K562 (cell line): Measurements from ENCODE around the gene RNF121. TPM values are rescaled to one million over a fixed set of nuclear protein-coding genes. Genes with fewer than 3 reads are reported as not detected.

Experiments used
- ARID1B ChIP-seq: fragments of 450-650 bp; IDR thresholded peaks from 2 replicates; pipeline ENCODE4 v1.6.1; 2016; ENCODE audit warnings: antibody characterized with exemption, mild to moderate bottlenecking, inconsistent platforms
- GTF2E2 ChIP-seq: fragments of 200-800 bp; sonication (Bioruptor generic); IDR thresholded peaks from 2 replicates; pipeline ENCODE4 v1.6.1; 2016; ENCODE audit warnings: missing genetic modification characterization, missing compliant biosample characterization
- ILF3 ChIP-seq: fragments of 450-650 bp; IDR thresholded peaks from 2 replicates; pipeline ENCODE4 v1.6.1; 2018; ENCODE audit warnings: antibody characterized with exemption, mild to moderate bottlenecking, moderate library complexity, borderline replicate concordance
- NCOR1 ChIP-seq: fragments of 450-650 bp; IDR thresholded peaks from 2 replicates; pipeline ENCODE4 v1.6.1; 2016; ENCODE audit warnings: mild to moderate bottlenecking, moderate library complexity
- PPARD ChIP-seq: fragments of 250-450 bp; sonication (Bioruptor Pico); IDR thresholded peaks from 2 replicates; pipeline ENCODE4 v1.8.0; 2022; ENCODE audit warnings: inconsistent platforms, mild to moderate bottlenecking, moderate library complexity
- TAF1 ChIP-seq: IDR thresholded peaks from 2 replicates; pipeline ENCODE4 v1.6.1; 2011; ENCODE audit warnings: mild to moderate bottlenecking, low read length, moderate library complexity; ENCODE audit not compliant: insufficient read depth, control insufficient read depth, severe bottlenecking; ENCODE audit errors: extremely low read depth
- ZFX ChIP-seq: sonication (generic); formaldehyde crosslinking; IDR thresholded peaks from 2 replicates; pipeline ENCODE4 v1.8.0; 2022; ENCODE audit warnings: mild to moderate bottlenecking, missing genetic modification reagents, moderate library complexity
- ZNF253 ChIP-seq: fragments of 250-450 bp; sonication (Bioruptor Pico); conservative IDR thresholded peaks from 2 replicates; pipeline ENCODE4 v1.6.1; 2021; ENCODE audit warnings: mild to moderate bottlenecking
- ZNF431 ChIP-seq: sonication (generic); formaldehyde crosslinking; IDR thresholded peaks from 2 replicates; pipeline ENCODE4 v1.8.0; 2022; ENCODE audit warnings: mild to moderate bottlenecking, missing genetic modification reagents
- ZNF77 ChIP-seq: fragments of 250-450 bp; sonication (Bioruptor Pico); IDR thresholded peaks from 2 replicates; pipeline ENCODE4 v1.5.0; 2020
- polyA plus RNA-seq, 8 experiments: library from polyadenylated mRNA; depleted of rRNA in 4 of 8; stranded (reverse) in 5 of 8; unstranded in 3 of 8; fragments of >200 nt; fragmentation: Nextera tagmentation in 2 of 8; fragmentation: Illumina TruSeq in 1 of 8; extraction: Ambion mirVana in 2 of 8; extraction: Trizol in 1 of 8; gene quantifications; 2 replicates each; pipeline versions ENCODE4 v1.2.1 to v1.2.3, GENCODE V29; 2011 to 2014; ENCODE audit warnings: inconsistent platforms in 1 of 8, missing spikeins in 1 of 8
- total RNA-seq, 7 experiments: library from RNA; depleted of rRNA in 6 of 7; stranded (reverse); fragments of >200 nt in 6 of 7; fragmentation: Illumina TruSeq in 2 of 7; extraction: Trizol in 2 of 7; gene quantifications; 2 replicates each; pipeline versions ENCODE4 v1.2.1 to v1.2.3, GENCODE V29; 2011 to 2021; ENCODE audit warnings: low replicate concordance in 1 of 7
- TF ChIP-seq, protein P1 (sequence below), 3 experiments: IDR thresholded peaks in 2 of 3; conservative IDR thresholded peaks in 1 of 3; 2 replicates each; pipeline ENCODE4 v1.5.1; 2011 to 2012; ENCODE audit warnings: low read length in 3 of 3, mild to moderate bottlenecking in 3 of 3, control low read depth in 2 of 3, improper control_type of control experiment in 1 of 3, inconsistent platforms in 1 of 3, low read depth in 1 of 3, mixed read lengths in 1 of 3, moderate library complexity in 1 of 3; ENCODE audit not compliant: insufficient read depth in 2 of 3
- TF ChIP-seq, protein P2 (sequence below): fragments of 250-450 bp; sonication (Bioruptor Pico); IDR thresholded peaks from 2 replicates; pipeline ENCODE4 v1.4.0; 2020; ENCODE audit warnings: mild to moderate bottlenecking, moderate library complexity, borderline replicate concordance
- TF ChIP-seq, protein P3 (sequence below): fragments of 250-450 bp; sonication (Bioruptor Pico); IDR thresholded peaks from 2 replicates; pipeline ENCODE4 v1.4.0; 2020

RNF121 gene
- total and polyA plus RNA-seq, 9 of the 15 experiments (the other 6 are each of a cell fraction or from before 2014, with no cell fraction given) = 8.0 to 63.4 (median 20.5) TPM

DNA sequence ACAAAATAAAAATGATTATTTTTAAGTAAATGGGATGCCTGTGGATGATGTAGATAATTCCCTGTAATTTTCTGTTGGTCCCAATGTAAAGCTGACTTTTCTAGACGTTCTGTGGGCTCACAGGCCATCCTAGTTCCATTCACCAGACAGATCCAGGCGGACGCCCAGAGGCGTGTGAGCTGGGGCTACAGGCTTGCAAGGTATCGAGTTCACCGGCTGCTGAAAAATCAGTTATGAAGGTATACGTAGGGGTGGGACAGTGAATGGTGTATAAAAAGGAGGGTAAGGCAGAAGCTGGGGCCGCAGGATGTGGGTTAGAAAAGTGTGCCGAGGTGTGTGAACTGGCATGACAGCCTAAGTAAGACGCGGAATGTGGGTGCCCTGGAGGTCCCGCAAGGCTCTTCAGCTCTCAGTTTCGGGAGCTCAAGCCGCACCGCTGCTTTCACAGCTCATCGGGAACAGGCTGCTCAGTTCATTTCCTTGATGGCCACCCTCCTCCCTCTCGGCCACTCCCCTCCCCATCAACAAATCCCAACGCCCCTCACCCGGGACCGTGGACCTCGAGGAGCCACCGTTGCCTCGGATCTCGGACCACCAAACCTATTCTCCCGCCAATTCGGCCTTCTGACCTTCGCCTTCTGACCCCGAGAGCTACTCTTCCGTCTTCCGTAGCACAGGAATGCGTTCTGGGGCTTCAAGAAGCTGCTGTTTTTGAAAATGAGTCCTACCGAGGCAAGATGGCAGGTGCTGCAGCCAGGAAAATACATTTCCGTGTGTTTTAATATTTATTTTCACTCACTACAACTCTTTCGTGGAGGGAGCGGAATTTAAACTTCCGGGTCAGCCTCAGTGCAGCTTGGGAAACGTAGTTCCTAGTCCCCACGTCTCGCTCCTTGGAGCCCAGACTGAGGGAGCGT, 768 bp upstream of the RNF121 start, which contains the start of gene XNDC1N (continued):
- no peak for TF ChIP-seq NCOR1
- no peak for TF ChIP-seq PPARD
- TF ChIP-seq ZFX (CRISPR knock-in tag) = peak; percentile 52; the same call in 1 of the 2 replicates
- no peak for TF ChIP-seq ILF3
- TF ChIP-seq ARID1B = 0 out of 2 replicates have a peak, but pooled peaks have one; percentile 9
- TF ChIP-seq, protein P1, sequence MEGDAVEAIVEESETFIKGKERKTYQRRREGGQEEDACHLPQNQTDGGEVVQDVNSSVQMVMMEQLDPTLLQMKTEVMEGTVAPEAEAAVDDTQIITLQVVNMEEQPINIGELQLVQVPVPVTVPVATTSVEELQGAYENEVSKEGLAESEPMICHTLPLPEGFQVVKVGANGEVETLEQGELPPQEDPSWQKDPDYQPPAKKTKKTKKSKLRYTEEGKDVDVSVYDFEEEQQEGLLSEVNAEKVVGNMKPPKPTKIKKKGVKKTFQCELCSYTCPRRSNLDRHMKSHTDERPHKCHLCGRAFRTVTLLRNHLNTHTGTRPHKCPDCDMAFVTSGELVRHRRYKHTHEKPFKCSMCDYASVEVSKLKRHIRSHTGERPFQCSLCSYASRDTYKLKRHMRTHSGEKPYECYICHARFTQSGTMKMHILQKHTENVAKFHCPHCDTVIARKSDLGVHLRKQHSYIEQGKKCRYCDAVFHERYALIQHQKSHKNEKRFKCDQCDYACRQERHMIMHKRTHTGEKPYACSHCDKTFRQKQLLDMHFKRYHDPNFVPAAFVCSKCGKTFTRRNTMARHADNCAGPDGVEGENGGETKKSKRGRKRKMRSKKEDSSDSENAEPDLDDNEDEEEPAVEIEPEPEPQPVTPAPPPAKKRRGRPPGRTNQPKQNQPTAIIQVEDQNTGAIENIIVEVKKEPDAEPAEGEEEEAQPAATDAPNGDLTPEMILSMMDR (IDR thresholded peaks at IDR 0.05 in 2 of 3, conservative IDR thresholded peaks at IDR 0.05 in 1 of 3; ENCODE audit: insufficient read depth in 2 of 3, low read depth in 1 of 3, low read length in 3 of 3) = no peak
- TF ChIP-seq, protein P2, sequence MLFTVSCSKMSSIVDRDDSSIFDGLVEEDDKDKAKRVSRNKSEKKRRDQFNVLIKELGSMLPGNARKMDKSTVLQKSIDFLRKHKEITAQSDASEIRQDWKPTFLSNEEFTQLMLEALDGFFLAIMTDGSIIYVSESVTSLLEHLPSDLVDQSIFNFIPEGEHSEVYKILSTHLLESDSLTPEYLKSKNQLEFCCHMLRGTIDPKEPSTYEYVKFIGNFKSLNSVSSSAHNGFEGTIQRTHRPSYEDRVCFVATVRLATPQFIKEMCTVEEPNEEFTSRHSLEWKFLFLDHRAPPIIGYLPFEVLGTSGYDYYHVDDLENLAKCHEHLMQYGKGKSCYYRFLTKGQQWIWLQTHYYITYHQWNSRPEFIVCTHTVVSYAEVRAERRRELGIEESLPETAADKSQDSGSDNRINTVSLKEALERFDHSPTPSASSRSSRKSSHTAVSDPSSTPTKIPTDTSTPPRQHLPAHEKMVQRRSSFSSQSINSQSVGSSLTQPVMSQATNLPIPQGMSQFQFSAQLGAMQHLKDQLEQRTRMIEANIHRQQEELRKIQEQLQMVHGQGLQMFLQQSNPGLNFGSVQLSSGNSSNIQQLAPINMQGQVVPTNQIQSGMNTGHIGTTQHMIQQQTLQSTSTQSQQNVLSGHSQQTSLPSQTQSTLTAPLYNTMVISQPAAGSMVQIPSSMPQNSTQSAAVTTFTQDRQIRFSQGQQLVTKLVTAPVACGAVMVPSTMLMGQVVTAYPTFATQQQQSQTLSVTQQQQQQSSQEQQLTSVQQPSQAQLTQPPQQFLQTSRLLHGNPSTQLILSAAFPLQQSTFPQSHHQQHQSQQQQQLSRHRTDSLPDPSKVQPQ (CRISPR knock-in tag) = no peak
- no peak for TF ChIP-seq ZNF253 (CRISPR knock-in tag)
- TF ChIP-seq, protein P3, sequence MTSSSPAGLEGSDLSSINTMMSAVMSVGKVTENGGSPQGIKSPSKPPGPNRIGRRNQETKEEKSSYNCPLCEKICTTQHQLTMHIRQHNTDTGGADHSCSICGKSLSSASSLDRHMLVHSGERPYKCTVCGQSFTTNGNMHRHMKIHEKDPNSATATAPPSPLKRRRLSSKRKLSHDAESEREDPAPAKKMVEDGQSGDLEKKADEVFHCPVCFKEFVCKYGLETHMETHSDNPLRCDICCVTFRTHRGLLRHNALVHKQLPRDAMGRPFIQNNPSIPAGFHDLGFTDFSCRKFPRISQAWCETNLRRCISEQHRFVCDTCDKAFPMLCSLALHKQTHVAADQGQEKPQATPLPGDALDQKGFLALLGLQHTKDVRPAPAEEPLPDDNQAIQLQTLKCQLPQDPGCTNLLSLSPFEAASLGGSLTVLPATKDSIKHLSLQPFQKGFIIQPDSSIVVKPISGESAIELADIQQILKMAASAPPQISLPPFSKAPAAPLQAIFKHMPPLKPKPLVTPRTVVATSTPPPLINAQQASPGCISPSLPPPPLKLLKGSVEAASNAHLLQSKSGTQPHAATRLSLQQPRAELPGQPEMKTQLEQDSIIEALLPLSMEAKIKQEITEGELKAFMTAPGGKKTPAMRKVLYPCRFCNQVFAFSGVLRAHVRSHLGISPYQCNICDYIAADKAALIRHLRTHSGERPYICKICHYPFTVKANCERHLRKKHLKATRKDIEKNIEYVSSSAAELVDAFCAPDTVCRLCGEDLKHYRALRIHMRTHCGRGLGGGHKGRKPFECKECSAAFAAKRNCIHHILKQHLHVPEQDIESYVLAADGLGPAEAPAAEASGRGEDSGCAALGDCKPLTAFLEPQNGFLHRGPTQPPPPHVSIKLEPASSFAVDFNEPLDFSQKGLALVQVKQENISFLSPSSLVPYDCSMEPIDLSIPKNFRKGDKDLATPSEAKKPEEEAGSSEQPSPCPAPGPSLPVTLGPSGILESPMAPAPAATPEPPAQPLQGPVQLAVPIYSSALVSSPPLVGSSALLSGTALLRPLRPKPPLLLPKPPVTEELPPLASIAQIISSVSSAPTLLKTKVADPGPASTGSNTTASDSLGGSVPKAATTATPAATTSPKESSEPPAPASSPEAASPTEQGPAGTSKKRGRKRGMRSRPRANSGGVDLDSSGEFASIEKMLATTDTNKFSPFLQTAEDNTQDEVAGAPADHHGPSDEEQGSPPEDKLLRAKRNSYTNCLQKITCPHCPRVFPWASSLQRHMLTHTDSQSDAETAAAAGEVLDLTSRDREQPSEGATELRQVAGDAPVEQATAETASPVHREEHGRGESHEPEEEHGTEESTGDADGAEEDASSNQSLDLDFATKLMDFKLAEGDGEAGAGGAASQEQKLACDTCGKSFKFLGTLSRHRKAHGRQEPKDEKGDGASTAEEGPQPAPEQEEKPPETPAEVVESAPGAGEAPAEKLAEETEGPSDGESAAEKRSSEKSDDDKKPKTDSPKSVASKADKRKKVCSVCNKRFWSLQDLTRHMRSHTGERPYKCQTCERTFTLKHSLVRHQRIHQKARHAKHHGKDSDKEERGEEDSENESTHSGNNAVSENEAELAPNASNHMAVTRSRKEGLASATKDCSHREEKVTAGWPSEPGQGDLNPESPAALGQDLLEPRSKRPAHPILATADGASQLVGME (CRISPR knock-in tag) = no peak
- peak; percentile 78; the same call in 1 of the 2 replicates for TF ChIP-seq GTF2E2
- no peak for TF ChIP-seq ZNF431 (CRISPR knock-in tag)
- TF ChIP-seq ZNF77 (CRISPR knock-in tag) = no peak
- TF ChIP-seq TAF1 = peak; percentile 58
